Inferior parietal cortex (tissue), 1 donor: ENCODE results near the gene THAP5.

ENCODE experiments used
- DNase-seq: peaks from one replicate; pipeline ENCODE4 v3.0.0-alpha.2; 2016; ENCODE audit errors: extremely low spot score

The THAP5 gene, protein sequence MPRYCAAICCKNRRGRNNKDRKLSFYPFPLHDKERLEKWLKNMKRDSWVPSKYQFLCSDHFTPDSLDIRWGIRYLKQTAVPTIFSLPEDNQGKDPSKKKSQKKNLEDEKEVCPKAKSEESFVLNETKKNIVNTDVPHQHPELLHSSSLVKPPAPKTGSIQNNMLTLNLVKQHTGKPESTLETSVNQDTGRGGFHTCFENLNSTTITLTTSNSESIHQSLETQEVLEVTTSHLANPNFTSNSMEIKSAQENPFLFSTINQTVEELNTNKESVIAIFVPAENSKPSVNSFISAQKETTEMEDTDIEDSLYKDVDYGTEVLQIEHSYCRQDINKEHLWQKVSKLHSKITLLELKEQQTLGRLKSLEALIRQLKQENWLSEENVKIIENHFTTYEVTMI

DNA sequence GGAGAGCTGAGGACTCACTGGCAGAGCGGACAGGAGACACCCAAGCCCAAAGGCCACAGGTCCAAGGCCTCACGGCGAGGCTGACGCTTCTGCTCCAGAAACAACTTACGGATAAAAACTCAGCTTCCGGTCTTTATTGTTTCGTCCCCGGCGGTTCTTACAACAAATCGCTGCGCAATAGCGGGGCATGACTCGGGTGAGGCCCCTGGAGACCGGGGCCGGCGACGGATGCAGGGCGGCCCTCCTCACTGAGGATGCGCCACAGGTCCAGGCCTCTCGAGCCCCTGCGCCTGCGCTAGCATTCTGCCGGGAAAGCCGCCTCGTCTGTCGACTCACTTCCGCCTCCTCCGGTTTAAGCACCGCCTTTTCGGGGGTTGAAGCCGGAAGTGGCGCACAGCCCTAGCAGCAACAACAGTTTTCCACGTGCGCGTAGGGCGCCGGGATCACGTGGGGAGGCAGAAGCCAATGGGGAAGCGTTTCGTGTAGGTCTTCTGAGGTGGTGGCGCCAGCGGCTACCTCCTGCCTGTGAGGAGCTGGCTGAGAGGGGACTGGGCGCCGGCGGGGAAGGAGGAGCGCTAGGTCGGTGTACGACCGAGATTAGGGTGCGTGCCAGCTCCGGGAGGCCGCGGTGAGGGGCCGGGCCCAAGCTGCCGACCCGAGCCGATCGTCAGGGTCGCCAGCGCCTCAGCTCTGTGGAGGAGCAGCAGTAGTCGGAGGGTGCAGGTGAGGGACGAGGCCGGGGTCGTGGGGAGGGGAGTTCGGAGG is at the start of gene THAP5, which contains the start of gene DNAJB9:
THAP5 (minus strand) TSS at position 326 of the 765 bp plus-strand sequence; CDS start at position 189, 137 bp downstream.
DNAJB9 (plus strand) TSS at position 494 of the 765 bp plus-strand sequence. CDS start 1,853 bp downstream, outside the sequence.
- peak; percentile 100 for DNase-seq

DNA sequence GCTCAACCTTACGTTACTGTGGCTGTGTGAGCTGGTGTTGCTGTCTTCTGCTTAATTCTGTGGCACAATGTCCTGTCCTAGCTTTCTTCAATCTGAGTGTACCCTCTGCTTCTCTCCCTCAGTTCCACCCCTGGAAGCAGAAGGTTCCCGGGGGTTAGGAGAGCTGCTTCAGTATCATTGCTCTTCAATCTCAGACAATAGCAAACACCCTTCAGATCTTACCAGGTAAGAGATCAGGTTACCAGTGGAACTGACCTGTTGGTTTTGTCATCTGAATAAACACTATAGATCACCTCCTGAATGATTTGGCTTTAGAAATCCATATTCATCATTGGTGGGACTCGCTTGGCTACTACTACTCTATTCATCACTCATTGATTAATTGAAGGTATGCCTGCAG is 48.5 kb upstream of the THAP5 start:
- no peak for DNase-seq

DNA sequence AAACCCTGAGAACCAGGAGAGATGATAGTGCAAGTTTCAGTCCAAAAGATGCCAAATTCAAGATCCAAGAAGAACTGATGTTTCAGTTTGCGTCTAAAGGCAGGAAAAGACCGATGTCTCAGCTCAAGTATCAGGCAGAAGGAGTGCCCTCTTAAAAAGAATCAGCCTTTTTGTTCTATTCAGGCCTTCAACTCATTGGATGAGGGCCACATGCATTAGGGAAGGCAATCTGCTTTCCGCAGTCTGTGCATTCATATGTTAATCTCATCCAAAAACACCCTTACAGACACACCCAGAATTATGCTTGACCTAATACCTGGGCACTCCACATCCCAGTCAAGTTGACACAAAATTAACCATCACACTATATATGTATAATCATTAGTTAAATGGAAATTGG is 45.4 kb upstream of the THAP5 start:
- DNase-seq: no peak

DNA sequence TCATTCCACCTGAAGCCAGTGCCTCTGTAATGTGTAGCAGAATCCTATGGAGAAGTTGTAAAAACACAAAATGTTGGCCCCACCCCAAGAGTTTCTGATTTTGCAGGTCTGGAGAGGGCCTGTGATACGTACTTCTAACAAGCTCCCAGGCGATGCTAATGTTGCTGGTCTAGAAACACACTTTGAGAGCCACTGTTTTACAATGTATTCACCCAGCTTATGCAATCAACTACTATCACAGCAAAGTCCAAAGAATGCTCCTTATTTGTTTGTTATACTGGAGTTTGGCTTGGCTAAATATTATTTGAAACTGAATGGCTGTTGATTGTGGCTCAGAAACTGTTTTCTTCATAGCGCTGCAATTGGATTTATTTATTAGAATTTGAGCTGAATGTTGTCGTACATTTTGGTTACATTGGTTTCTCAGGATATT is 44.5 kb upstream of the THAP5 start:
- DNase-seq: no peak

DNA sequence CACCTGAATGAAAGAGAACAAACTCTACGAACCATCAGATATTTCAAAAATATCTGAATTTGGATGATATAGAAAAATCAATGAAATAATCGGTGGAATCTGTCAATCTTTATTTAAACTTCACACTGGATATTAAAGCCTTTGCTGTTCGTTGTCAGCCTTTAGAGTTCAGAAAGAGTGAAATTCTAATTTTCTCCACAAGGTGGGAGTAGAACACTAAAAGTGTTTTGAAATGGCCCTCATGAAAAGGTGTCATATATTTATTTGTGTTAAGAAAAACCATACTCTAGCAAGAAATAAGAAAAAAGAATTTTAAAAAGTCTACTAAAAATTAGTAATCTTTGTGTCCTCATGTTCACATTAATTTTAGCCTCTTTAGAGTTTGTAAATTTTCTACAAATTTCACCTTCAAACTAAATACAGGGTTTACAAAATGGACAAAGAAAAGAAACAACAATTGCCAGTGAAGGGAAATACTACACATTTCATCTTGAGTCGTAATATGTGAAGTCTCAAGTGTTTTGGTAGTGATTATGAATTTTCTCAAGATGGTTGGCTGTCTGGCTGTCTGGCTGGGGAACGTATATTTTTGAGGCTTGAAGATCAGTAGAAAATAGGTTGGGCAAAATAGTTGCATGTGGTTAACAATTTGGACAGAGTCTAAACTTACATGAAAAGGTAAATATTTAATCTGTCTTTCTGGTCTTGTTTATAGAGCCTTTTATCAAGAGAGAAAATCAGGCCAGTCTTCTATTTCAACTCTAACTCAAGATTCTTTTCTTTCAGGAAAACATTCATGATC is 43.8 kb upstream of the THAP5 start:
- DNase-seq: peak; percentile 91

DNA sequence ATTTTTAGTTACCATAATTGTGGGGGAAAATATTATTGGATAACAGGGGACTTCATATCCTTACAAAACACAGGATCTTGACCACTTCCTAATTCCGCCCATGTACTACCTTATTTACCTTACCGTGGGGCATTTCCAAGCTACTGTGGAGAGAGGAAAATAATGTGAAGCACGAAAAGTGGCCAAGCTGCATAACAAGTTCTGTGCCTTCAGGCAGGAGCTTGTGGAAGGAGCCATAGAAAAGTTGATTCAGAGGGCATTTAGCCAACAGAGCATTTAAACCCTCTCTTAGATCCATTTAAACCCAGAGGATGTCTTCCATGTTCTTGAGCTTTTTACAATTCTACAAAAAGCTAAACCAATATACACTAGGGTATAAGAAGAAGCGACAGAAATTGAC is 41.8 kb upstream of the THAP5 start:
- no peak for DNase-seq

DNA sequence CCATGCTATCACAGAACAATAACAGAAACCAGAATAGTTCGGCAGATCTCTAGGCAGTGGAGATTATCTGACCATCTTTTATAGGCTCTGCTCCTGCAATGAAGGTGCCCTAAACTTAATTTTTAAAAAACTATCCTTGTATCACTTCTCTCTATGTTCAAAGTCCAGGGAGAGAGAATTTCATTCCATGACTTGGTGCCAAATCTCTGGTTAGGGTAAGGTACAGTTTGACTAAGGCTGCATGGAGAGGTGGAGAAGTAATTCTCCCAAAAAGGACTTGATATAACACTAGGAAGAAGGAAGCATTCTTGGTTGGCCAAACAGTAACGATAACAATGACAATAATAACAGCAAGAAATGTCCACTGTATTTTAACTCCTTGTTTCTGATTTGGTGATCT is 40.1 kb upstream of the THAP5 start:
- DNase-seq: no peak

DNA sequence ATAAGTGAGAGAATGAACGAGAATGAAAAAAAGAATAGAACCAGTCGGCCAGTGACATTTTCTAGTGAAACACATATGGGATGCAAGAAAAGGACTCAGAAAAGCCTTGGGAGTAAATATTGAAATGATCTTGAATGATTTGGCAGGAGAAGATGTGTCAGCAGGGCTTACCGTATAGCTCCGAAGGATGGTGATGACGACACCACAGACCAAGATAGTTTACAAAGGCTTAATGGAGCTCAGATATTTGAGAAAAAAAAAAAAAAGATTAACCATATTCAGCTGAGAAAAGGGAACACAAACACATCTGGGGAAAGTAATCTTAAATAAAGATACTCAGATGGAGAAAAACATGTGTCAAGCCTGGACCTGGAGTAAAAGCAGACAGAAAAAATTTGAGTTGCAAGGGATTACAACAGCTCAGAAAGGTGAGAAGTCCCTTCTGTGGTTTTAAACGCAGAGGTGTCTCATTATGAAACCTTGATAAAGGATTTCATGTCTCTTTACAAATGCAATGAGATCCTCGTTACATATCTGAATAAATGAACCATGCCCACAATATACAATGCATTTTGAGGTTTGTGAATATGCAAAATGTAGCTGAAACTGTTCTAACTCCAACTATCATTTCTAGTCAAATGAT is 36.2 kb upstream of the THAP5 start:
- DNase-seq: no peak

DNA sequence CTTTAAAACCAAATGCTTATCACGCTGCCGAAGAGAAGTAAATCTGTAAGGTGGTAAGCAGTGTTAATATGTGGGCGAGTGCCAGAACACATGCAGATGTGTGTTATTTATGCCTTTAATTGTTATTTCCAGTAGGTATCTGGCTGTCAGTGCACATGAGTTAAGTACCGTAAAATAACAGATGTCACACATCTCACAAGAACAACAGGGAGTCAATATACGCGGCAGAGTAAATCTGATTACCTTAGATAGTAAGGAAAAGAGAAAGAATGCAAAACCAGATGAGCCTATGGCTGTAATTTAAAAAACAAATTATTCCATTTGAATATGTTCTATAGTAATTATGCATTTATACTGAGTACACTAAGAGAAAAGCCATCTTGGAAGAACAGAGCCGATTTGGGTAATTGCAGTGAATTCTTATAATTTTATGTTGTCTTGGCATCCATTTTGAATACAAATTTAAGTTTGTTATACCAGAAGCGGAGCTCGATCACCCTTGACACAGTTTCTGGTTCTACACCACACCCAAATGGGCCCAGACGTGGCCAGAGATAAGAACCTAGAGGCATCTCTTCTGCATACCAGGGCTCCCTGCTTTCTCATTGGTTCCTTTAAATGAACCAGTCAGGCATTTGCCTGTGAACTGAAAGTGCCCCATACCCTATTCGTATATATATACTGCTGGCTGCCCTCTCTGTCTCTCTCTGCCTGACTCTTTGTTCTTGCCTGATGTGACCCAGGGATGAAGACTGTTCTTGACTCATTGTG is 35.0 kb upstream of the THAP5 start:
- no peak for DNase-seq

DNA sequence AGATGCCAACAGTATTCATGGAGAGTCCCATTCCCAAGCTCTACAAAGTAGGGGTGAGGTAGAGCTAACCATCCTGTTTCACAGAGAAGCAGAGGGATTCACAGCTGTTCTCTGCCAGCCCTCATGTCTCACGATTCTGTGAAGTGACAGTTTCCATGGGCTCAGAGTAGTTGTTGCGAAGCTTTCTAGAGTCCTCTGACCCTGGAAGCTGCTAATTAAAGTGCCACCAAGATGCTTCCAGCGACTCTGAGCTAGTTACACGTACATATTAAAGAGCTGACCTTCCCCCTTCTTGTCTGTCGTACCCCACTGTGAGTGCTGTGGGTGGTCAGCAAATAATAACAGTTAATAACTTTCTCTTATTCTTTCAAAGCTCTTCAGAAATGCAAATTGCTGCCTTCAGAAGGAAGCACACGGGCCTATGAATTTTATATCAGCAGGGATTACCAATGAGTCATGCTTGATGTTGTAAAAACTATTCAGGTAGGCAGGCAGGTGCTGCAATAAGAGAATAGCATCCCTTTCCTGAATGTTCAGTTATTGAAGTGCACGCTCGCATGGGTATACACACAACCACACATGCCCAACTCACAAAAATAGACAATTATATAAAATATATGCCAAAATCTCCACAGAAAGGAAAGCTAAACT is 34.3 kb upstream of the THAP5 start:
- DNase-seq: no peak

DNA sequence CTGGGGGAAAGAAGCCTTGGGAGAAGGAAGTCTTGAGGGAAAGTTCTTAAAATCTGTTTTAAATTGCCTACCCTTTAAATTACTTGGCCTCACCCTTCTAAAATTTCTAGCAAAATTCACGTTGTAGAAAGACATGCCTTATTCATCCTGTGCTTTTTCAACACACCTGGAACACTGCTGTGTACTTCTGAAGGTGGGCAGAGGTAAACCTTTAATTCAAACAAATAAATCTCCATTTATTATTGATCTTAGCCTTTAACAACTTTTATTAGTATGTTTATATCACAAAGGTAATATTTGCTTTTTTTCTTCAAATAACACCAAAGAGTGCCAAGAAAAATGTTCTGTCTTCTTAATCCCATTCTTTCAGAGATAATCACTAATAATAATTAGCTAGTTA is 30.9 kb upstream of the THAP5 start:
- no peak for DNase-seq

DNA sequence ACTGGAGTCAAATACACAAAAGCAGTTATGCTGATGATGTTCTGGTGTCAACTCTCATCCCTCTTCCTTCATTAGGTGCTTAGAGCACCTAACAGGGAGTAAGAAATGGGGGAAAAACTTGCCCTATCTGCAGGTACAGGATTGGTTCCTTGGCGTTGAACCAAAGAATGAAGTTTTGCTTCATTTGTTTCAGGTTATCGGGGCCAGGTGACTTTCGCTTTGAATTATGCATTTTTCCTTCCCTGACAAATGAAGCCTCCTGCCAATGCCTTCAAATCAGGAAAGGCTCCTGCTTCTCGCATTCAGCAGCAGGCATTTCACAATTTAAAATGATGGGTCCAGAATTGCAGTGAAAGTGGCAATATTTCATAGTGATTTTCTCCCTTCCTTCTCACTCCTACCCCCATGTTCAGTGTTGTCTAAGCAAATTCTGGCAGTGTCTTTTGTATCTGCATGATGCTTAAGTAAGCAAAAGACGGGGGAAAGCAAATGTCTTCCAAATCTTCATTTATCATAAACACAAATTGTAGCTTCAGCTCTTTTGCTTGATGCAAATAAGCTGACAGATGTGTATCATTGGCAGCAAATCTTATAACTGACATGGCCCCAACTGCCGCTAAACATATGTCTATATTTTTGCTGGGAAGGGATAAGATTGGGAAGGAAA is 29.5 kb upstream of the THAP5 start:
- DNase-seq: no peak

DNA sequence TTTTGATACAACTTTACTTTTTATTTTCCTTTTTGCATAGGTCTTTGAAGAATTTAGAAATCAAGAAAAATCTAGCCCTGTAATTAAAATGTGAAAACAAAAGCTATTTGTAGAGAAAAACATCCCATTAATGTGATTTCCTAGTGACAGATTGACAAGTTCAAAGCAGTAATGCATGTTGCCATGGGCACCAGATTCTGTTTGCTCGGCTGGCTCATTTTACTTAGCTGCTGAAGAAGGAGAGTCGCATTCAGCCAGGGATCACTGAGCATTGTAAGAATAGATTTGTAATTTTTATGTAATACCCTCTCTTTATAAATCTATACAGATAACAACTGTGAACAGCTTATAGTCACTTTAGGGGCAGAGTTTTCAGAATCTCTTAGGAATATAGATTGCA is 28.6 kb upstream of the THAP5 start:
- DNase-seq: no peak

DNA sequence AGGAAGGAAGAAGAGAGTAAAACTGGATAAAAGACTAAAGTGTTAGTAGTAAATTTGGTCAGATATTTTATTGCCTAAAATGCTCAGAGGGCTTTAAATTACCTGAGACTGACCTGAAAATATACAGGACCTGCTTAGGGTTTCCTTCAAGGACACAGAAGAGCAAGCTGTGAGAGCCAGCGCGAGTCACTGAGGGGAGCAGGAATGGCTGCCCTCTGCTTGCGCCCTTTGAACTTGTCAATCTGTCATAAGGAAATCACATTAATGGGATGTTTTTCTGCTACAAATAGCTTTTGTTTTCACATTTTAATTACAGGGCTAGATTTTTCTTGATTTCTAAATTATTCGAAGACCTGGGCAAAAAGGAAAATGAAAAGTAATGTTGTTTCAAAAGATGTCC is 27.1 kb upstream of the THAP5 start:
- DNase-seq: no peak

DNA sequence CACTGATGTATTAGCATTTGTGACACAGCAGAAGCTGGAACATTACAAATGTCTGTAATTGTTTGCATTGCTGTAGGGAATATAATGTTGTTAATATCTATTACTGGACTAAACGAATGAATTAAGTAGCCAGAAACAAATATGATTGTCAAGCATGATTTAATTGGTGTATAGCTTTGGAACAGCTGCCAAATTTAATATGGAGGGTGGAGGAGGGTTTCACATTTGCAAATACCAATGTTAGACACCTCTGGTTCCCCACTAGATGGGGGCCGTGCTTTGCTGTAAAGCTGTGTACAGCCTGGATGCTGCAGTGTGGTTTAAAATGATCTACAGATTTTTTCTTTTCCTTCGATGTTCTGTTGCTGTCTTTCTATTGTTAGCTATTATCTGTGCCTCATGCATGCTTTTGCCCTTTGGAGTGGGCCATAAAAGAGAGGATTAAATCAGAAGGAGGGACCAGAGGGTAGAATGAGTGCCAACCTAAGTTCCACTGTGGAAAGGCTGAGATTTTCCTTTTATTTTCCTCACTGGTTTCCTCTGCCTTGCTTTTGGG is 23.2 kb upstream of the THAP5 start:
- DNase-seq: no peak

DNA sequence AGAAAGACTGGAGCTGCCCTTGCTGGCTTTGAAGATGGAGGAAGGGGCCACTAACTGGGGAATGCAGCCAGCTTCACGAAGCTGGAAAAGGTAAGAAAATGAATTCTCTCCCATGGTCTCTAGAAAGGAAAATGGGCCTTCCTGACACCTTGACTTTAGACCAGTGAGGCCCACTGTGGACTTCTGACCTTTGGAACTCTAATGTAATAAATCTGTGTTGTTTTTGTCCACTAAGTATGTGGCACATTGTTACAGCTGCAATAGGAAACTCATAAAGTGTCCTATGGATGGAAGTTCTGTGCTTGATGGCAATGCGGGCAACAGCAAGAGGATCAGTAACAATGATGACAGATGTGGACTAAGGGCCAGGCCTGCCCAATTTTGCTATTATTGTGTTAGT is 21.1 kb upstream of the THAP5 start:
- DNase-seq: no peak

DNA sequence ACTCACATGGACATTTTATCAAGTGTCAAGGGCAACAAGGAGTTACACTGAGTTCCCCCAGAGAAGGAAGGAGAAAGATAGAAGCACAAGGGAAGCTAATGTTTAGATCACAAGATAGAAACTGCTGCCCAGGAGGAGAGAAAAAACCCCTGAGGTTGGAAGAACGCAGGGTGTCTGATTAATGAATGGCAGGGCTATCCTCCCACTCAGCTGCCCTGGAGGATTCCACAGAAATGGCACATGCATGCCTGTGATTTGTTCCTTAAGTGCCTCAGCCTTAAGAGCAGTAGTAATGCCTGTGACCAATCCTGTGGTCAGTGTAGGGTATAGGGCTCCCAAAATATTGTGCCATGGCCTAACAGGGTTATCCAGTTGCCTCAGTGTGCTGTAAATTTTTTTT is 20.4 kb upstream of the THAP5 start:
- DNase-seq: no peak

DNA sequence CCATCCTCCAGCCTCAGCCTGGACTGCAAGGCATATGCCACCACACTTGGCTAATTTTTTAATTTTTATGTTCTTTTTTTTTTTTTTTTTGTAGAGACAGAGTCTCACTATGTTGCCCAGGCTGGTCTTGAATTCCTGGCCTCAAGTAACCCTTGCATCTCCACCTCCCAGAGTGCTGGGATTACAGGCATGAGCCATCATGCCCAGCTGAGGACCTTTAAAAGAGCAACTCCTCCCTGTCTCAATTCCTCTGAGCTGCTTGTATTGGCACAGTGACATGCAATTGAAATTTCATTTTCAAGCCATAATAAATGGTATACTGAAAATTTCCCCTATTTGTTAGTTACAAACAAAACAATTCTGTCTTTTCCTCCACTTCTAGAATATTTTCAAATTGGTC is 19.7 kb upstream of the THAP5 start:
- DNase-seq: no peak

DNA sequence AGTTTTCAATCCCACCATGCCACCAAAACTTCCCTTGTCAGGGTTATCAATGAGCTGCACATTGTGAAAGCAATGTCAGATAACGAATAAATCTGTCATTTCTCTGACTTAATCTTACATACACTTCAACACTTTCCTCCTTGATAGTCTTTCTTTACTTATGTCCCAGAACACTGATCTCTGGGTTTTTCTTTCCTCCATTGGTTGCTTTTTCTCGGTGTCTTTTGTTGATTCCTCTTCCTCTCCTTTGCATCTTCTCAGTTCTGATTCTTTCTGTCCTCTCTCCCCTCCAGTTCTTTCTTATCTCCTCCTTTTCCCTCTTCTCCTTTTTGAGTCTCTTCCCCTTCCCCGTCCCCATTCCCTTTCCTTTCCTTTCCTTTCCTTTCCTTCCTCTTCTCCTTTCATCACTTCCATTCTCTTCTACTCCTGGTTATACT is 16.8 kb upstream of the THAP5 start:
- DNase-seq: no peak
